ENCODE measurements around the gene PNPO.
A peak's percentile ranks its signal among the peaks of the same experiment; 100 is the strongest.
"Not testable (repeated sequence)": the region's sequence is repeated elsewhere in the genome, so short reads cannot be mapped to it uniquely, and the experiment has no call there.

The PNPO gene

DNA sequence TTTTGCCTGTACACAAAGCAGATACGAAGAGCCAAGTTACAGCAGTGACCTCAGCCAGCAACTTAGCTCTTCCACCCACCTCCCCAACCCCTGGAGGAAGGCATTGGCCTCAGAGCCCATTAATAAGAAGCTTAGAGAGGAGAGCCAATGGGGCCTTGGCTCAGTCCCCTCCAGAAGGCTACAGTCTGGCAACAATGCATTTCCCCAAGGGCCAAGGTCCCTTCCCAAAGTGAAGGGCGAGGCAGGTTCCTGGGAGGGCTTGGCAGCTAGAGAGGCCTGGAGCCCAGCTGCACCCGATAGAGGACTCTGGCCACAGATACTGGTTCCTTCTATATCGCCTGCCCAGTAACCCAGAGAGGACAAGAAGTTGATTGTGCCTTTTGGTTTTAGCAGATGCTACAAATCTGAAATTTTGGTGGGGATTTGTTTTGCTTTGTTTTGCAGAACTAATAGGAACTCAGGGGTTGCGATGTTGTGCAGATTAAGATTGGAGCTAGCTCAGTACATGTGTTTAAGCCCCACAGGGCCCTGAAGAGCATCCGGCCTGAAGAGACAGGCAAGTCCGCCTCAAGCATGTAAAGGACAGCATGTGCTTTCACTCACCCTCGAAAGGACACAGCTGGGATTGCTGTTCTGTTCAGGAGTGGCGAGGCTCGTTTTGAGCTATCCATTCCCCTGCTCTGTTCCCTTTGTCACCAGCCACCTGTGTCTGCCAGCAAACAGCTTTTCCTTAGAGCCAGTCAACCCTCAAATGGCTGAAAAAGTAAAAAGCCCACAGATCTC, 12.0 kb upstream of the PNPO start:
- no peak for DNase-seq (ENCODE audit: low read depth)
- no peak overlapping the region for H3K4me3 ChIP-seq (ENCODE audit: low read depth, low read length)
- TF ChIP-seq CTCF (IDR thresholded peaks at IDR 0.05; ENCODE audit: control insufficient read depth, extremely low read depth, insufficient read depth): no peak

DNA sequence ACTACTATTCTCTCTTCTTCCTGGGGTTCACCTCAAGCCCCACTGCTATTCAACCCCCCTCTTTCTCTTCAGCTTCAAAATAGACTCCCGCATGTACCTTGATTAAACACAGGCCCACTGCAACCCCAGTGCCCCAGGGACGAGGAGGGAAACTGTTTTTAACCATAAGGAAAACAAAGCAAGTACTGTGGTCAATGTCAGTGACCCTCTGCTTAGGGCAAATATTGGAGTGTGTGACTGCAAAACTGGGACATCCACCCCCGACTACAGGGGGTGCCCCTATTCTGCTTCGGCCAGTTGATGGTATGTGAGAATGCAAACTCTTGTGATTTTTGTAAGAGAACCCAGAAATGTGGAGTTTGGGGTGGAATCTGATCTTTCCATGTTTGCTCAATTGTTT, 9.5 kb upstream of the PNPO start:
- no peak for DNase-seq (ENCODE audit: low read depth)
- TF ChIP-seq CTCF (IDR thresholded peaks at IDR 0.05; ENCODE audit: control insufficient read depth, extremely low read depth, insufficient read depth): no peak

DNA sequence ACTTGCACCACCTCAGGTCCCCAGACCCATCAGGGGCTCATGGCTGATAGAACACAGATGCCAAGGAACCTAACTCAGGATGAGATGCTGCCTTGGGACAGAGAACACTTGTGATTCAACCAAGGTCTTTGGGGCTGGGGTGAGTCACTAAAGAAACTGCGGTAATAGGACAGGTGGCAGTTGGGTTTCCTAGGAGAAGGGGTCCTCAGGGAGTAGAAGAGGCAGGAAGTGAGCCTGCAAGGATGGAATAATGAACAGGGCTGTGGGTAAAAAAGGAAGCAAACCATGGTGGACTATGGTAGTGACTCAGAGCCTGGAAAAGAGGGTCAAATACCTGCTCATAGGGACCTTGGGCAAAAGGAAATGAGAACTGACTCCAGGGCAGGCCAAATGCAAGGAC, 6.5 kb upstream of the PNPO start:
- H3K4me3 ChIP-seq (ENCODE audit: low read depth, low read length): no peak overlapping the region
- DNase-seq (ENCODE audit: low read depth): no peak
- no peak for TF ChIP-seq CTCF (IDR thresholded peaks at IDR 0.05; ENCODE audit: control insufficient read depth, extremely low read depth, insufficient read depth)

More for the DNA sequence above, 9.5 kb upstream of the PNPO start:
- no peak overlapping the region for H3K4me3 ChIP-seq (ENCODE audit: low read depth, low read length)

- DNase-seq (ENCODE audit: low read depth); H3K4me3 ChIP-seq (ENCODE audit: low read depth, low read length): not testable (repeated sequence)
Measured at GRCh38 chr17:47935468-47935867, 5.9 kb upstream of the PNPO start.

DNA sequence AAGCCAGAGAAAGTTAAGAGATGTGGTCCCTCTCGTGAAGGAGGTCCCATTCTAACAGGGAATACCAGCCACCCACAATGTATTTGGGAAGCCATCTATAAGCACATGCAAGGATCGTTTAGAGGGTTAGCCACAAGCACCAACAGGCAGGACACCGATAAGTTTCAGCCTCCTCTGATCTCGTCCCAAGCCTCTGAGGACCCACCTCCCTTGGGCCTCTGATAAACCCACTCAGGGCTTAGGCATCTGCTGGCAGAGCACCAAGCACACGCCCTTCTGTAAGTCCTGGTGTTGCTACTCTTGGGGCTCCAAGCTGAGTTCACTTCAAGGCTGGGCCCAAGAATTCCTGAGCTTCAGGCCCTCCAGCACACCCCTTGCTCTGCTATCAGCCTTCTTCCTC, 5.4 kb upstream of the PNPO start:
- DNase-seq (ENCODE audit: low read depth): no peak
- no peak overlapping the region for H3K4me3 ChIP-seq (ENCODE audit: low read depth, low read length)
- no peak for TF ChIP-seq CTCF (IDR thresholded peaks at IDR 0.05; ENCODE audit: control insufficient read depth, extremely low read depth, insufficient read depth)

- TF ChIP-seq CTCF (IDR thresholded peaks at IDR 0.05; ENCODE audit: control insufficient read depth, extremely low read depth, insufficient read depth): no peak
- no peak for DNase-seq (ENCODE audit: low read depth)
- no peak overlapping the region for H3K4me3 ChIP-seq (ENCODE audit: low read depth, low read length)
Measured at GRCh38 chr17:47937941-47938340, 3.4 kb upstream of the PNPO start.

DNA sequence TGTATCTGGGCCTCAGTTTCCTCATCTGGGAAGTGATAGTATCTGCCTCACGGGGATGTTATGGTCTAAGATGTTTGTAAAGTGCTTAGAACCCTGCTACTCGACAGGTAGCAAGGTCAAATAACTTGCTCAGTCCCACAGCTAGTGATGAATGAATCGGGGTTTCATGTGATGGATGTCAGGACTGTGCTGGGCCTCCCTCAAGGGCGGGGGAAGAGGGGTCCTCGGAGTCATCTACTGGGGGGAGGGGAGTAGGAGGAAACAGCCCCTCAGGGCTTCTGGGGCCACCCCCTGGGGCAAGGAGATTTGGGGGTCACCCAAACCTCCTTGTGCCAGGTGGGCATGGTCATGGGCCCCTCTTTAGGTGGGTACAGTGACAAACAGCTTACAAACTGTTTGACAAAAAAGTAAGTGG, 732 bp downstream of the PNPO start:
- no peak for DNase-seq (ENCODE audit: low read depth)
- peak overlapping the region; percentile 98 for H3K4me3 ChIP-seq (ENCODE audit: low read depth, low read length)
- TF ChIP-seq CTCF (IDR thresholded peaks at IDR 0.05; ENCODE audit: control insufficient read depth, extremely low read depth, insufficient read depth): no peak

All from LNCaP clone FGC (cell line).